H1 (cell line): ENCODE results near the gene TSPAN9. TPM values are rescaled to one million over a fixed set of nuclear protein-coding genes. Genes with fewer than 3 reads are reported as not detected.

Source experiments
- BRCA1 ChIP-seq: IDR thresholded peaks from 2 replicates; pipeline ENCODE4 v1.6.1; 2012; ENCODE audit warnings: low read depth, low read length, improper control_type of control experiment
- CBX5 ChIP-seq: fragments of 300-800, 300-1000 bp; sonication (generic); IDR thresholded peaks from 2 replicates; pipeline ENCODE4 v1.7.1; 2016; ENCODE audit warnings: antibody characterized with exemption, low read length, low read depth
- EP300 ChIP-seq, 2 experiments: IDR thresholded peaks; 1 replicate in 1 of 2; 2 replicates in 1 of 2; pipeline ENCODE4 v1.6.1; 2011 to 2012; ENCODE audit warnings: low read depth in 2 of 2, low read length in 2 of 2, mild to moderate bottlenecking in 2 of 2, borderline replicate concordance in 1 of 2, inconsistent platforms in 1 of 2, moderate library complexity in 1 of 2
- FOSL1 ChIP-seq: IDR thresholded peaks from 2 replicates; pipeline ENCODE4 v1.6.1; 2011; ENCODE audit warnings: mild to moderate bottlenecking, low read depth, low read length, moderate library complexity; ENCODE audit not compliant: insufficient read depth
- SIN3A ChIP-seq, 2 experiments: IDR thresholded peaks in 1 of 2; conservative IDR thresholded peaks in 1 of 2; 2 replicates each; pipeline ENCODE4 v1.6.1; 2011 to 2012; ENCODE audit warnings: low read length in 2 of 2, improper control_type of control experiment in 1 of 2, low read depth in 1 of 2, mild to moderate bottlenecking in 1 of 2
- SIX5 ChIP-seq: IDR thresholded peaks from 2 replicates; pipeline ENCODE4 v1.6.1; 2011; ENCODE audit warnings: mild to moderate bottlenecking, low read depth, low read length
- polyA plus RNA-seq, 7 experiments: library from polyadenylated mRNA; depleted of rRNA in 3 of 7; stranded (reverse) in 5 of 7; unstranded in 2 of 7; fragments of >200 nt in 5 of 7; fragments of 200-250 nt in 2 of 7; gene quantifications; 1 replicate in 5 of 7; 2 replicates in 1 of 7; 4 replicates in 1 of 7; pipeline versions ENCODE4 v1.2.1 to v1.2.3, GENCODE V29; 2011 to 2013; ENCODE audit warnings: missing spikeins in 2 of 7, mixed read lengths in 2 of 7
- total RNA-seq: library from RNA; stranded (reverse); fragmentation: NEBNext Ultra II Directional; extraction: Animal tissue kit (Norgen Biotek cat#: 25700); gene quantifications from 2 replicates; pipeline ENCODE4 v1.2.1, GENCODE V29; 2021
- TF ChIP-seq, protein P1 (sequence below): fragments of 300-600 bp; sonication (generic); IDR thresholded peaks from 2 replicates; pipeline ENCODE4 v1.7.1; 2012; ENCODE audit warnings: low read length, moderate library complexity, mild to moderate bottlenecking, inconsistent platforms; ENCODE audit not compliant: insufficient replicate concordance
- TF ChIP-seq, protein P2 (sequence below): IDR thresholded peaks from 2 replicates; pipeline ENCODE4 v1.6.1; 2011; ENCODE audit warnings: low read length, improper control_type of control experiment

The TSPAN9 gene
- total and polyA plus RNA-seq, 2 of the 8 experiments (the other 6 are each of a cell fraction or from before 2014, with no cell fraction given): 11.5 to 29.1 TPM

DNA sequence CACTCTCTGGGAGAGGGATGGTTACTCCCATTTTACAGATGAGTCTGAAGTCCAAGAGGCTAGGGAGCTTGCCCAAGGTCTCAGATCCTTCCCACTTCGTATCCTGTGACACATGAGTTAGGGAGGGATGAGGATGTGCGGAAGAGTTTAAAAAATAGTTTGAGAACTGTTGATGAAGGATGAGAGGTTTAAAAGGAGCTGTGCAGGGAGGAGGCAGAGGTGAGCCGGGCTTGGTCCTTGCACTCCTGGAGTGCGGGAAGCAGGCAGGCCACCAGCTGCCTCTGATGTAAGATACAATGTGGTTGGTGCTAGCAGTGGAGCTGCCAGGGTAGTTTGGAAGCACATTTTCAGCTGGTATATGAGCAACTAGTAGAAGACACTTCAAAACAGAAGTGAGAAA, 46.5 kb downstream of the TSPAN9 start (continued):
- TF ChIP-seq, protein P1, sequence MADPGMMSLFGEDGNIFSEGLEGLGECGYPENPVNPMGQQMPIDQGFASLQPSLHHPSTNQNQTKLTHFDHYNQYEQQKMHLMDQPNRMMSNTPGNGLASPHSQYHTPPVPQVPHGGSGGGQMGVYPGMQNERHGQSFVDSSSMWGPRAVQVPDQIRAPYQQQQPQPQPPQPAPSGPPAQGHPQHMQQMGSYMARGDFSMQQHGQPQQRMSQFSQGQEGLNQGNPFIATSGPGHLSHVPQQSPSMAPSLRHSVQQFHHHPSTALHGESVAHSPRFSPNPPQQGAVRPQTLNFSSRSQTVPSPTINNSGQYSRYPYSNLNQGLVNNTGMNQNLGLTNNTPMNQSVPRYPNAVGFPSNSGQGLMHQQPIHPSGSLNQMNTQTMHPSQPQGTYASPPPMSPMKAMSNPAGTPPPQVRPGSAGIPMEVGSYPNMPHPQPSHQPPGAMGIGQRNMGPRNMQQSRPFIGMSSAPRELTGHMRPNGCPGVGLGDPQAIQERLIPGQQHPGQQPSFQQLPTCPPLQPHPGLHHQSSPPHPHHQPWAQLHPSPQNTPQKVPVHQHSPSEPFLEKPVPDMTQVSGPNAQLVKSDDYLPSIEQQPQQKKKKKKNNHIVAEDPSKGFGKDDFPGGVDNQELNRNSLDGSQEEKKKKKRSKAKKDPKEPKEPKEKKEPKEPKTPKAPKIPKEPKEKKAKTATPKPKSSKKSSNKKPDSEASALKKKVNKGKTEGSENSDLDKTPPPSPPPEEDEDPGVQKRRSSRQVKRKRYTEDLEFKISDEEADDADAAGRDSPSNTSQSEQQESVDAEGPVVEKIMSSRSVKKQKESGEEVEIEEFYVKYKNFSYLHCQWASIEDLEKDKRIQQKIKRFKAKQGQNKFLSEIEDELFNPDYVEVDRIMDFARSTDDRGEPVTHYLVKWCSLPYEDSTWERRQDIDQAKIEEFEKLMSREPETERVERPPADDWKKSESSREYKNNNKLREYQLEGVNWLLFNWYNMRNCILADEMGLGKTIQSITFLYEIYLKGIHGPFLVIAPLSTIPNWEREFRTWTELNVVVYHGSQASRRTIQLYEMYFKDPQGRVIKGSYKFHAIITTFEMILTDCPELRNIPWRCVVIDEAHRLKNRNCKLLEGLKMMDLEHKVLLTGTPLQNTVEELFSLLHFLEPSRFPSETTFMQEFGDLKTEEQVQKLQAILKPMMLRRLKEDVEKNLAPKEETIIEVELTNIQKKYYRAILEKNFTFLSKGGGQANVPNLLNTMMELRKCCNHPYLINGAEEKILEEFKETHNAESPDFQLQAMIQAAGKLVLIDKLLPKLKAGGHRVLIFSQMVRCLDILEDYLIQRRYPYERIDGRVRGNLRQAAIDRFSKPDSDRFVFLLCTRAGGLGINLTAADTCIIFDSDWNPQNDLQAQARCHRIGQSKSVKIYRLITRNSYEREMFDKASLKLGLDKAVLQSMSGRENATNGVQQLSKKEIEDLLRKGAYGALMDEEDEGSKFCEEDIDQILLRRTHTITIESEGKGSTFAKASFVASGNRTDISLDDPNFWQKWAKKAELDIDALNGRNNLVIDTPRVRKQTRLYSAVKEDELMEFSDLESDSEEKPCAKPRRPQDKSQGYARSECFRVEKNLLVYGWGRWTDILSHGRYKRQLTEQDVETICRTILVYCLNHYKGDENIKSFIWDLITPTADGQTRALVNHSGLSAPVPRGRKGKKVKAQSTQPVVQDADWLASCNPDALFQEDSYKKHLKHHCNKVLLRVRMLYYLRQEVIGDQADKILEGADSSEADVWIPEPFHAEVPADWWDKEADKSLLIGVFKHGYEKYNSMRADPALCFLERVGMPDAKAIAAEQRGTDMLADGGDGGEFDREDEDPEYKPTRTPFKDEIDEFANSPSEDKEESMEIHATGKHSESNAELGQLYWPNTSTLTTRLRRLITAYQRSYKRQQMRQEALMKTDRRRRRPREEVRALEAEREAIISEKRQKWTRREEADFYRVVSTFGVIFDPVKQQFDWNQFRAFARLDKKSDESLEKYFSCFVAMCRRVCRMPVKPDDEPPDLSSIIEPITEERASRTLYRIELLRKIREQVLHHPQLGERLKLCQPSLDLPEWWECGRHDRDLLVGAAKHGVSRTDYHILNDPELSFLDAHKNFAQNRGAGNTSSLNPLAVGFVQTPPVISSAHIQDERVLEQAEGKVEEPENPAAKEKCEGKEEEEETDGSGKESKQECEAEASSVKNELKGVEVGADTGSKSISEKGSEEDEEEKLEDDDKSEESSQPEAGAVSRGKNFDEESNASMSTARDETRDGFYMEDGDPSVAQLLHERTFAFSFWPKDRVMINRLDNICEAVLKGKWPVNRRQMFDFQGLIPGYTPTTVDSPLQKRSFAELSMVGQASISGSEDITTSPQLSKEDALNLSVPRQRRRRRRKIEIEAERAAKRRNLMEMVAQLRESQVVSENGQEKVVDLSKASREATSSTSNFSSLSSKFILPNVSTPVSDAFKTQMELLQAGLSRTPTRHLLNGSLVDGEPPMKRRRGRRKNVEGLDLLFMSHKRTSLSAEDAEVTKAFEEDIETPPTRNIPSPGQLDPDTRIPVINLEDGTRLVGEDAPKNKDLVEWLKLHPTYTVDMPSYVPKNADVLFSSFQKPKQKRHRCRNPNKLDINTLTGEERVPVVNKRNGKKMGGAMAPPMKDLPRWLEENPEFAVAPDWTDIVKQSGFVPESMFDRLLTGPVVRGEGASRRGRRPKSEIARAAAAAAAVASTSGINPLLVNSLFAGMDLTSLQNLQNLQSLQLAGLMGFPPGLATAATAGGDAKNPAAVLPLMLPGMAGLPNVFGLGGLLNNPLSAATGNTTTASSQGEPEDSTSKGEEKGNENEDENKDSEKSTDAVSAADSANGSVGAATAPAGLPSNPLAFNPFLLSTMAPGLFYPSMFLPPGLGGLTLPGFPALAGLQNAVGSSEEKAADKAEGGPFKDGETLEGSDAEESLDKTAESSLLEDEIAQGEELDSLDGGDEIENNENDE: no peak
- TF ChIP-seq CBX5 (no peak), BRCA1 (no peak), SIN3A (conservative IDR thresholded peaks at IDR 0.05 in 1 of 2, IDR thresholded peaks at IDR 0.05 in 1 of 2; ENCODE audit: low read depth in 1 of 2, low read length in 2 of 2) (no peak), EP300 (IDR thresholded peaks at IDR 0.05; ENCODE audit: borderline replicate concordance in 1 of 2, low read depth in 2 of 2, low read length in 2 of 2) (no peak), SIX5 (no peak), FOSL1 (no peak)
- TF ChIP-seq, protein P2, sequence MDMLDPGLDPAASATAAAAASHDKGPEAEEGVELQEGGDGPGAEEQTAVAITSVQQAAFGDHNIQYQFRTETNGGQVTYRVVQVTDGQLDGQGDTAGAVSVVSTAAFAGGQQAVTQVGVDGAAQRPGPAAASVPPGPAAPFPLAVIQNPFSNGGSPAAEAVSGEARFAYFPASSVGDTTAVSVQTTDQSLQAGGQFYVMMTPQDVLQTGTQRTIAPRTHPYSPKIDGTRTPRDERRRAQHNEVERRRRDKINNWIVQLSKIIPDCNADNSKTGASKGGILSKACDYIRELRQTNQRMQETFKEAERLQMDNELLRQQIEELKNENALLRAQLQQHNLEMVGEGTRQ: no peak
